Measurements from ENCODE around the gene UBE2E2. TPM values are rescaled to one million over a fixed set of nuclear protein-coding genes. Genes with fewer than 3 reads are reported as not detected.

UBE2E2 gene
- total RNA-seq, 1 experiment from 2014 or later, result 25.1 TPM

DNA sequence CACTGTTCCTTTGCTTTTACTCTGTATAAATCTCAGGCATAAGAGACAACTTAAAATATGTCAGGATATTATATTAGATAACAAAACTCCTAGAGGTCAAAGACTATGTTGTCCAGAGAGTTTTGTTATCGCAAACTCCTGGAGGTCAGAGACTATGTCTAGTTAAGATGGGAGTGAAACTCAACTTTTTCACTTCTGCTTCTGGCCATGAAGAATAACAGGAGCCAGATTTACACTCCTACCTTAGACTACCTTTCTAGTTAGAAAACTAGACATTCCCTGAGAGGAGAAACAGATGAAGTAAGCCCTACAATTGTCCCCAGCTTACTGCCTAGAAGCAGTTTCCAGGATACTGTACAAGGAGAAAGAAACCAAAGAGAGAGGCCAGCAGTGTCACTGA, 347.3 kb downstream of the UBE2E2 start:
- no peak overlapping the region for H3K27ac Mint-ChIP-seq (ENCODE audit: unreplicated experiment)

GRCh38 chr3:23552506-23552905, 349.4 kb downstream of the UBE2E2 start:
- H3K36me3 Mint-ChIP-seq (ENCODE audit: insufficient read depth, unreplicated experiment), result no peaks in the 10 kb centered on the region
- BruUV-seq (replicated peaks), result no TSS peak
- TF ChIP-seq, protein P1, sequence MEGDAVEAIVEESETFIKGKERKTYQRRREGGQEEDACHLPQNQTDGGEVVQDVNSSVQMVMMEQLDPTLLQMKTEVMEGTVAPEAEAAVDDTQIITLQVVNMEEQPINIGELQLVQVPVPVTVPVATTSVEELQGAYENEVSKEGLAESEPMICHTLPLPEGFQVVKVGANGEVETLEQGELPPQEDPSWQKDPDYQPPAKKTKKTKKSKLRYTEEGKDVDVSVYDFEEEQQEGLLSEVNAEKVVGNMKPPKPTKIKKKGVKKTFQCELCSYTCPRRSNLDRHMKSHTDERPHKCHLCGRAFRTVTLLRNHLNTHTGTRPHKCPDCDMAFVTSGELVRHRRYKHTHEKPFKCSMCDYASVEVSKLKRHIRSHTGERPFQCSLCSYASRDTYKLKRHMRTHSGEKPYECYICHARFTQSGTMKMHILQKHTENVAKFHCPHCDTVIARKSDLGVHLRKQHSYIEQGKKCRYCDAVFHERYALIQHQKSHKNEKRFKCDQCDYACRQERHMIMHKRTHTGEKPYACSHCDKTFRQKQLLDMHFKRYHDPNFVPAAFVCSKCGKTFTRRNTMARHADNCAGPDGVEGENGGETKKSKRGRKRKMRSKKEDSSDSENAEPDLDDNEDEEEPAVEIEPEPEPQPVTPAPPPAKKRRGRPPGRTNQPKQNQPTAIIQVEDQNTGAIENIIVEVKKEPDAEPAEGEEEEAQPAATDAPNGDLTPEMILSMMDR (IDR thresholded peaks at IDR 0.05; ENCODE audit: unreplicated experiment), result no peak
- no peaks in the 10 kb centered on the region for H3K4me1 Mint-ChIP-seq (ENCODE audit: low read depth, unreplicated experiment)
- CTCF ChIA-PET, result no interaction called here
- no peak for DNase-seq
- H3K9me3 Mint-ChIP-seq (ENCODE audit: low read depth, unreplicated experiment), result no peaks in the 10 kb centered on the region
- intact Hi-C loops (cut with micrococcal nuclease; ENCODE audit: unreplicated experiment), result no loop called here
- no peaks in the 10 kb centered on the region for H3K27me3 Mint-ChIP-seq (ENCODE audit: unreplicated experiment)
- no peak overlapping the region for H3K4me3 Mint-ChIP-seq (ENCODE audit: low read depth, unreplicated experiment)
- no peak overlapping the region for H3K27ac Mint-ChIP-seq (ENCODE audit: unreplicated experiment)

More for the DNA sequence above, 347.3 kb downstream of the UBE2E2 start:
- Mint-ChIP-seq H3K4me3 (ENCODE audit: low read depth, unreplicated experiment) (no peak overlapping the region), H3K27me3 (ENCODE audit: unreplicated experiment) (no peaks in the 10 kb centered on the region), H3K36me3 (ENCODE audit: insufficient read depth, unreplicated experiment) (no peaks in the 10 kb centered on the region), H3K9me3 (ENCODE audit: low read depth, unreplicated experiment) (no peaks in the 10 kb centered on the region), H3K4me1 (ENCODE audit: low read depth, unreplicated experiment) (no peaks in the 10 kb centered on the region)
- intact Hi-C loops (cut with micrococcal nuclease; ENCODE audit: unreplicated experiment), result no loop called here
- BruUV-seq (replicated peaks), result no TSS peak
- TF ChIP-seq, protein P1 (IDR thresholded peaks at IDR 0.05; ENCODE audit: unreplicated experiment), result no peak
- CTCF ChIA-PET, result no interaction called here
- DNase-seq, result no peak

DNA sequence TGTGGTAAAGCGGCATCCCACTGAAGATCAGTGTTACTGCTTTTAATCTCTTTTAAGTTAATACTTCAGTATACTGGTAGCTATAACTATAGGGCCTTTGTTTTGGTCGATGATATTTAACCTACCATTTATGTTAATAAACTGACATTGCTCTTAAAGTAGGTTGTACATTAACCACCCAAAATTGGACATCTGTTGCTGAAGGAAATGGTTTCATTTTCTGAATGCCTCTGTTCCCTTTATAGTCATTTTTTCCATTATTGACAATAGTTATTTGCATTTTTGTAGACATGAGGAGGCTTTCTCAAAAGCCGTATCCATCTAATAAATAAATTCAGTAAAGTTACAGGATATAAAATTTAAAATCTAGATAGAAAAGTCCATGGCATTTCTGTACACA, 350.2 kb downstream of the UBE2E2 start:
- Mint-ChIP-seq H3K9me3 (ENCODE audit: low read depth, unreplicated experiment) (no peaks in the 10 kb centered on the region), H3K27ac (ENCODE audit: unreplicated experiment) (no peak overlapping the region), H3K4me3 (ENCODE audit: low read depth, unreplicated experiment) (no peak overlapping the region), H3K4me1 (ENCODE audit: low read depth, unreplicated experiment) (no peaks in the 10 kb centered on the region), H3K27me3 (ENCODE audit: unreplicated experiment) (no peaks in the 10 kb centered on the region), H3K36me3 (ENCODE audit: insufficient read depth, unreplicated experiment) (no peaks in the 10 kb centered on the region)
- CTCF ChIA-PET, result interaction anchor here (0.6 kb wide), 1 partner anchor 364 kb away, joined by 3 read pairs; no protein-coding TSS in a partner anchor
- intact Hi-C loops (cut with micrococcal nuclease; ENCODE audit: unreplicated experiment), result no loop called here
- no peak for DNase-seq
- TF ChIP-seq, protein P1 (IDR thresholded peaks at IDR 0.05; ENCODE audit: unreplicated experiment), result no peak
- BruUV-seq (replicated peaks), result no TSS peak

DNA sequence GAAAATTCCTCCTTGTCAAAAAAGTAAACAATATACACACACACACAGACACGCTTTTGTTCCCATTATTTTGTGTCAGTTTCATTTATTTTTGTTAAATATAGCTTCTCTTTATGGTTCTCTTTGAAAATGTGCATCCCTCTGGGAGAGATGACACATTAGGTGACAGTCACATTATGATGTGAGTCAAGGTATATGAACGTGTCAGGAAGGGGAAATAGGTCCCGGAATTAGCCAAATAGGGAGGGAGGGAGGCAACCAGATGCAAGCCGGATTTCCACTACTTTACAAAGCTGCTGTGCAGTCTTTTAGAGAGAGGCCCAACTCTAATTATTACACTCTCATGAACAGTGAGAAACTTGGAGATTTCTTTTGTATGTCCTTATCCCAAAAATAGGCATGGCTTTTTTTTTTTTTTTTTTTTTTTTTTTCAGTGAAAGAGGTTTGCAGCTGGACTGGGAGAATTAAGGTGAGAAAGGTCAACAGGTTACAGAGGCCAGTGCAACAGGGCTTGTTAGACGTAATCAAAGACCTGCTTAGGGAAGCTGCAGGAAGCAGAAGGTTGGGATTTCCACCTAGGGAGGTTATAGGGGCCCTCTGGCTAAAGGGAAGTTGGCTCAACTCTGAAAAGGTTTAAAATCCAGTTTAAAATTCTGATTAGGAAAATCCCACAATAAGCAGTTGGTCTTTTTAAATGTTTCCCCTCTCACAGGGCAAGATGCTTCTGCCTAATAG, 362.1 kb downstream of the UBE2E2 start:
- H3K27ac Mint-ChIP-seq (ENCODE audit: unreplicated experiment), result no peak overlapping the region
- no peak overlapping the region for H3K4me3 Mint-ChIP-seq (ENCODE audit: low read depth, unreplicated experiment)
- CTCF ChIA-PET, result no interaction called here
- H3K36me3 Mint-ChIP-seq (ENCODE audit: insufficient read depth, unreplicated experiment), result no peaks in the 10 kb centered on the region
- DNase-seq, result no peak
- intact Hi-C loops (cut with micrococcal nuclease; ENCODE audit: unreplicated experiment), result no loop called here
- BruUV-seq (replicated peaks), result no TSS peak
- TF ChIP-seq, protein P1 (IDR thresholded peaks at IDR 0.05; ENCODE audit: unreplicated experiment), result no peak
- no peaks in the 10 kb centered on the region for H3K27me3 Mint-ChIP-seq (ENCODE audit: unreplicated experiment)
- H3K9me3 Mint-ChIP-seq (ENCODE audit: low read depth, unreplicated experiment), result no peaks in the 10 kb centered on the region
- no peaks in the 10 kb centered on the region for H3K4me1 Mint-ChIP-seq (ENCODE audit: low read depth, unreplicated experiment)
